Midbrain (tissue), 1 donor: ENCODE results near the gene CNTNAP2.

Experiments
- DNase-seq: peaks from one replicate; lab custom pipeline; 2025; lab: John Stamatoyannopoulos, UW

CNTNAP2 gene

GRCh38 chr7:147245274-147245673, 1128.7 kb downstream of the CNTNAP2 start:
- DNase-seq, result peak; percentile 40

- no peak for DNase-seq
These were observed 1133.4 kb downstream of the CNTNAP2 start for GRCh38 chr7:147249956-147250355.

- no peak for DNase-seq
These were observed 1135.2 kb downstream of the CNTNAP2 start for GRCh38 chr7:147251751-147252325.

GRCh38 chr7:147261693-147262092, 1145.1 kb downstream of the CNTNAP2 start:
- DNase-seq, result no peak

DNA sequence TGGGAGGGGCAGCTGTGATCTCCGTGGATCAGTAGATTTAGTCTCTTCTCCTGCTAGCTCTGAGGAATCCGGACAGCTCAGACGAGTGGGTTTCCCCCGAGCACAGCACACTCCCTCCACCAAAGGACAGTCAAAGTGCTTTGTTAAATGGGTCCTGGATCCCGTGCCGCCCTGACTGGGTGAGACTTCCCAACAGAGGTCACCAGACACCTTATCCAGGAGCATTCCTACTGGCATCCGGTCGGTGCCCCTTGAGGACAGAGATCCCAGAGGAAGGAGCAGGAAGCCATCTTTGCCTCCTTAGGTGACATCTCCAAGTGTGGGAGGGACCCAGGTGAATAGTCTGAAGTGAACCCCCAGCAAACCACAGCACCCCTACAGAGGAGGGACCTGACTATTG, 1148.9 kb downstream of the CNTNAP2 start:
- no peak for DNase-seq

DNA sequence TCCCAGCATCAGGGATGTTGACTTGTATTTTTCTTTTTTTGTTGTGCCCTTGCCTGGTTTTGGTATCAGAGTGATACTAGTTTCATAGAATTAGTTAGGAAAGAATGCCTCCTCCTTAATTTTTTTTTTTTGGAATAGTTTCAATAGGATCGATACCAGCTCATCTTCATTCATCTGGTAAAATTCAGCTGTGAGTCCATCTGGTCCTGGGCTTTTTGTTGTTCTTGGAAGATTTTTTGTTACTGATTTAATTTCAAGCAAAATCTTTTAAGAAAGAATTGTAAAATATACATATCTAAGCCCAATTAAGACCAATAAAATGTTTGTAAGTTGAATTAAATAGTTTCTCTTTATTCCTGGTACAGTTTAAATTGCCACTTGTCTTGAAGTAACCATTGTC, 1159.5 kb downstream of the CNTNAP2 start:
- DNase-seq, result no peak

GRCh38 chr7:147276783-147277370, 1160.3 kb downstream of the CNTNAP2 start:
- DNase-seq, result no peak

GRCh38 chr7:147279514-147279913, 1162.9 kb downstream of the CNTNAP2 start:
- DNase-seq, result no peak

DNA sequence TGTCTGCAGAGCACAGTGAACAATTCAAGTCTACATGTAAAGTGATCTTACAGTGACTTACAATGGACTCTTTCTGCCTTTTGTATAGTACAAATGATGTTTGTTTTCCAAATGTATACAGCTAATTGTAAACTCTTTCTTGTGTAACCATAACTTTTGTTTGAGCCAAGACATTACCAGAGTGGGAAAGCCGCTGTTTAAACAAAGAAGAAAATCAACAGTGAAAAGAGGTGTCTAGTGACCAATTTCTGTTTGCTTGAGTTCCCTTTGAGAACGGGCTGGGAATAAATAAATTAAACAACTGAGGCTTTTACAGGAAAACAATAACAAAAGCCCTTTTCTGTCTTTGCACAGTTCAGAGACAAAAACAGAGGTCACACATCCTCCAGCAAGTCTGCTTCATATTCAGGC, 1163.4 kb downstream of the CNTNAP2 start:
- peak; percentile 63 for DNase-seq

DNA sequence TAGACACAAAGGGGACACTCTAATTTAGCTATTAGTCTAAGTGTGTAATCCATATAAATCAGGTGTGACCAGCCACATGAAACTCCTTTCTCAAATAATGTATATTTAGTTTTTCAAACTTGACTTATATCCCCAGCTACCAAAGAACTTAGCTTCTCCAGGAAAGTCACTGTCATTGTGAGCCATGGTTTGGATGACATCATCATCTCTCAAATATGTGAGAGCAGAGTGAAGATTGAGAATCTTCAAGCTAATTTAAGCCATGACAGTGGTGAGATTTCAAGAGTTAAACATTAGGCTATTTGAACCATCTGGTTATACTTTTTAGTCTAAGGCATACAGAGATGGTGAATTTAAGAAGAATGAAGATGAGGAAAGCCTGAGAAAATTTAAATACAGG, 1165.6 kb downstream of the CNTNAP2 start:
- DNase-seq, result no peak

DNA sequence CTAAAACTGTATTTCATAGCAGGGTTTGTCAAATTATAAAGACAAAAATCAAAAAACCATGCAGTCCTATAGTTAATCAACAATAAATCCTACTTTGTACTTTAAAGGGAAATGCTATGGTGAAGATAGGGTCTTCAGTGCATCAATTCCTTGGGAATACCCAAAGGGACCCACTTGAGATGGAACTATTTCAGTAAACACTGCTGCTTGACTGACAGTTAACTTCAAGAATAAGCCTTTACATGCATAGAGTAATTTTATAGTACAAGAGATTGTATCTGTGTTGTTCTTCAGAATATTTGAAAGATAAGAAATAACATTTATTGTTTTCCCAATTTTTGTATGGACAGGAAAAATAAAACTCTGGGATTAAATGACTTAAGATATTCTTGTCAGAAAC, 1179.6 kb downstream of the CNTNAP2 start:
- DNase-seq, result no peak

- no peak for DNase-seq
These were observed 1180.4 kb downstream of the CNTNAP2 start for GRCh38 chr7:147296986-147297385.

DNA sequence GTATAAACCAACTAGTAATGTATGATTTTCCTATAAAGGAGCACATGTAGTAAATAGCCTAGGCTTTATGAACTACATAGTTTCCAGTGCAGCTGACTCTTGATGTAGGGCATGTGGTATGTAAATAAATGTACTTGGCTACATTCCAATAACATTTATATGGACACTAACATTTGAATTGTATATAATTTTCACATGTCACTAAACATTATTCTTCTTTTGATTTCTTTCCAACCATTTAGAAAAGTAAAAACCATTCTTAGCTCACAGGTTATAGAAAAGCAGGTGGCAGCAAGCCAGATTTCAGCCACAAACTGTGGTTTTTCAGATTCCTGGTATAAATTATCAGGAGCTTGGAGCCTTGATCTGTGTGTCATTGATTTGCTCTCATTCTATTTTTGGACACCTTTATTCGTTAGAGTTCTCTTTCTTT, 1182.0 kb downstream of the CNTNAP2 start:
- no peak for DNase-seq

DNA sequence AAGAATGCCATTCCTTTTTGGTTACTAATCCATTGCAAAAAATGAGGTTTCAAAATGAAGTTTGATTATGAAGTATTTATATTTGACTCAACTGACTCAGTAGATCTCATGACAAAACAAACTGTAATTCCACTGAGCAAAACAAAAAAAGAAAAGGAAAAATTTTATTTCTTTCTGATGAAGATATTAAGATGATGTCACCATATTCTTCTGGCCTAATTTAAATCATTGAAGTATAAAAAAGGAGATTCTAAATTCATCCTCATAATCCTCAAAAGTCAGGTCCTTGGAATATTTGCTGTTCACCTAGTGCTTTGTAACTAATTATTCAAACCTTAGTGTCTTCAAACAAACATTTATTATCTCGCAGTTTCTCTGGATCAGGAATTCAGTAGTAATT, 1183.7 kb downstream of the CNTNAP2 start:
- no peak for DNase-seq

- DNase-seq, result no peak
These were observed 1187.8 kb downstream of the CNTNAP2 start for GRCh38 chr7:147304376-147304775.

DNA sequence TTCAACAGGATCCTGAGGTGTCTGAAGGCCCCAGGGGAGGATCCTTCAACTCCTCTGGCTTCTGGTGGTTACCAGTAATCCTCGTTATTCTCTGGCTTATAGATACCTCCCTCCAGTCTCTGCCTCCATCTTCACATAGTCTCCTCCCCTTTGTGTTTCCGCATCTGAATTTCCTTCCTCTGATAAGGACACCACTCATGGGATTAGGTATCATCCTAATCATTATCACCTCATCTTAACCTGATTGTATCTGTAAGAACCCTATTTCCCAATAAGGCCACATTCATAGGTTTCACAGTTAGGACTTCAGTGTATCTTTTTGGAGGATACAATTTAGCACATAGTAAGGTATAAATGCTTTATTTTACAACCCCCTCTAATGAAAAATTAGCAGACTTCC, 1189.2 kb downstream of the CNTNAP2 start:
- no peak for DNase-seq

- DNase-seq, result no peak
These were observed 1191.9 kb downstream of the CNTNAP2 start for GRCh38 chr7:147308539-147308938.

DNA sequence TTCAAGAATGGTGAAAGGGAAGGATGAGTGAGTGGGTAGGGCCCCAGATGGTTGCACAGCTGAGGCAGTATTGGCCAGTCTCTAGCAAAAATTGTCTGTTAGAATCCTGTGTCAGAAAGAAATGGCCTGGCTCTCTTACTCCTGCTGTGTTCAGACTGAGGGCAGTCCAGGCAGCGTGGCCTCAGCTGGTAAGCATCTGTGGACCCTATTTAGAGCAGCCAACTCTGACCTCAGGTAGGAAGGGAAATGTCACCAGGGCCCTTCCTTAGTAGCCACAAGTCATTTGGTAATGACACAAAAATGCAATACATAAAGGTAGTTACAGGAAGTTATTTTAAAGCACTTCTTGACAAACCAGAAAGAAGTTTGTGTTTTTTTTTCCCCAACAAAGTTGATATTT, 1194.7 kb downstream of the CNTNAP2 start:
- no peak for DNase-seq

- DNase-seq, result no peak
These were observed 1204.9 kb downstream of the CNTNAP2 start for GRCh38 chr7:147321504-147321903.

GRCh38 chr7:147332988-147333387, 1216.4 kb downstream of the CNTNAP2 start:
- no peak for DNase-seq

GRCh38 chr7:147363101-147363500, 1246.5 kb downstream of the CNTNAP2 start:
- no peak for DNase-seq

GRCh38 chr7:147376192-147376591, 1259.6 kb downstream of the CNTNAP2 start:
- no peak for DNase-seq

DNA sequence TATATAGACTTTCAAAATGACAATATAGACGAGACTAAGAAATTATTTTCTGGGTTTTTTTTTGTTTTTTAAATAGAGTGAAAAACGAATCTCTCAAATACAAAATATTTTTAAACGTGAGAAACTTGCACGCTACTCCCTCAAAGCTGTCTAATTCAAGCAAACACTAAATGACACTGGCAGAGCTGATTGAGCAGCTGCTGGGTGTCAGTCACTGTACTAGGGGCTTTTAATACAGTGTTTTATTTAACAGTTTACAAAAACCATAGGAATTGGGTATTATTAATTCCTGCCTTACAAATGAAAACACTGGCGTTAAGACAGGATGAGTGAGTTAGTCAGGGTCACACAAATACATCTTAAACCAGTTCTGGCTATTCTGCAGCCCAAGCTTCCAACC, 1264.3 kb downstream of the CNTNAP2 start:
- DNase-seq, result no peak

GRCh38 chr7:147394329-147394728, 1277.7 kb downstream of the CNTNAP2 start:
- no peak for DNase-seq
